HG02938 (cell line): Measurements from ENCODE around the gene NUB1.

ENCODE experiments used
- ATAC-seq: cut with Tn5 transposase; IDR thresholded peaks from one replicate; pipeline ENCODE4 v1.9.1; 2021; ENCODE audit warnings: mild to moderate bottlenecking, moderate library complexity; ENCODE audit not compliant: unreplicated experiment

NUB1 gene

GRCh38 chr7:151400626-151401315, 59.2 kb downstream of the NUB1 start:
- ATAC-seq = peak; percentile 88

GRCh38 chr7:151402029-151402835, 60.6 kb downstream of the NUB1 start:
- ATAC-seq = no peak

GRCh38 chr7:151403764-151404163, 62.2 kb downstream of the NUB1 start:
- no peak for ATAC-seq

- ATAC-seq = no peak
Observed at GRCh38 chr7:151404216-151405011, 62.8 kb downstream of the NUB1 start.

- no peak for ATAC-seq
Observed at GRCh38 chr7:151405056-151405455, 63.4 kb downstream of the NUB1 start.

- ATAC-seq = no peak
Observed at GRCh38 chr7:151405588-151405987, 64.0 kb downstream of the NUB1 start.

- no peak for ATAC-seq
Observed at GRCh38 chr7:151406051-151406875, 64.7 kb downstream of the NUB1 start.

- no peak for ATAC-seq
Observed at GRCh38 chr7:151406886-151407583, 65.4 kb downstream of the NUB1 start.

- no peak for ATAC-seq
Observed at GRCh38 chr7:151408498-151408838, 66.9 kb downstream of the NUB1 start.

- peak; percentile 68 for ATAC-seq
Observed at GRCh38 chr7:151408839-151409666, 67.4 kb downstream of the NUB1 start.

GRCh38 chr7:151409667-151410404, 68.2 kb downstream of the NUB1 start, which contains the start of gene WDR86:
Gene WDR86, minus strand, starts transcription at chr7:151410038. Its CDS starts 449 bp downstream, at chr7:151409589.
- ATAC-seq = no peak

GRCh38 chr7:151410405-151411390, 69.1 kb downstream of the NUB1 start:
- no peak for ATAC-seq

- no peak for ATAC-seq
Observed at GRCh38 chr7:151411551-151411950, 69.9 kb downstream of the NUB1 start.

- ATAC-seq = no peak
Observed at GRCh38 chr7:151412318-151412717, 70.7 kb downstream of the NUB1 start.

GRCh38 chr7:151413241-151413640, 71.6 kb downstream of the NUB1 start:
- no peak for ATAC-seq

GRCh38 chr7:151415375-151416105, 73.9 kb downstream of the NUB1 start:
- no peak for ATAC-seq
